ENCODE results near the gene ODC1.

Gene ODC1

DNA sequence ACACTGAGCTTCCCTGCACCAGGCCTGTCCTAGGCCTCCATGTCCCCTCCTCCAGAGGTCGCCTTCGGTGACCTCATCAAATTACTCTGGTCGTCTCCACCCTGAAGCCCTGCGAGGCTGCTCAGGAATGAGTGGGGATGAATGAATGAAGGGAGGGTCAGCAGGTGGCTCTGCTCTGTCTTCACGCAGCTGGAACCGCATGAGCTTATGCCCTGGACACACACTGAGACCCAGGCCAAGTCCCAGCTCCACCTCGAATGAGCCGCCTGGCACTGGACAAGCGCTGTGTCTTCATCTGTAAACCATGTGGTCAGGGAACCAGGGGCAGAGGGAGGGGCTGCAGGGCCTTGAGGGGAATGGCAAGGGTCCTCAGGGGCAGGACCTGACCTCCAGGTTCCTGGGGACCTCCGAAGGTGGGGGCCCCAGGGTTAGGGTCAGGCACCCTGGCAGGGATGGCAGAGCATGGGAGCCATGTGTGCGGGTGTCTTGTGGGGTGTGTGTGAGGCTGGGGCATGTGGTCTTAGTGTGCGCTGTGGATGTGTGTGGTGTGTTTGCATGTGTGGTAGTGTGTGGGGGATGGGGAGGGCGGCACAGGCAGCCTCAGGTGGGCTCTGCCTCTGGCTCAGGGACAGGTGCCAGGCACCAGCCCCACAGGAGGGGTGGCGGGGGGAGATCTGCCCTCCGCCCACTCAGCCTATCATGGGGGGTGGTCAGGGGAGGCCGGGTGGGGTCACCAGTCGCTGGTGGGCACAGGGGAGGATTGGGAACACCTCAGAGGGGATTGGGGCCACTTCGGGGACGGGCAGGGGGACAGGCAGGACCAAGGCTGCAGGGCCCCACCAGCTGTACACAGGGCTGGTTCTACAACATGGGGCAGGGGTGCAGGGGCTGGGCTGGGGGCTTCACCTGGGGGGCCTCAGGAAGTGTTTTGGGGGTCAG is 13.9 kb downstream of the ODC1 start:
- no peak for DNase-seq (ENCODE audit: low spot score)

DNA sequence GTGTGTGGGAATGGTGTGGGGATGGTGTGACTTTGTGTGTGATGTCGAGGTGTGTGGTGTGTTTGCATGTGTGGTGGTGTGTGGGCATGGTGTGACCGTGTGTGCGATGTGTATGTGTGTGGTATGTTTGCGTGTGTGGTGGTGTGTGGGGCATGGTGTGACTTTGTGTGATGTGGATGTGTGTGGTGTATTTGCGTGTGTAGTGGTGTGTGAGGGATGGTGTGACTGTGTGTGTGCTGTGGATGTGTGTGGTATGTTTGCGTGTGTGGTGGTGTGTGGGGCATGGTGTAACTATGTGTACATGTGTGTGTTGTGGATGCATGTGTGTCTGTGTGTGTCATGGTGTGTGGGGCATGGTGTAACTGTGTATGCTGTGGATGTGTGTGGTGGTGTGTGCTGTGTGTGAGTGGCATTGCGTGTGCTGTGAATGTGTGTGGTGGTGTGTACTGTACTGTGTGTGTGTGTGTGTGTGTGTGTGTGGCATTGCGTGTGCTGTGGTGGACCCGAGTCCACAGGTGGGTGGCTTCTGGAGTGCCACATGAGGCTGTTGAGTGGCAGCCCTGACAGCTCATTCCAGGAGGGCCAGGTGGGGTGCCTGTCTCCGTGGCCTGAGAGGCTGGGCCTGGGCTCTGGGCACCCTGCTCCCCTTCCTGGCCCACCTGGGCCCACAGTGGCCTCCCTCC is 14.7 kb downstream of the ODC1 start:
- no peak for DNase-seq (ENCODE audit: low spot score)

DNA sequence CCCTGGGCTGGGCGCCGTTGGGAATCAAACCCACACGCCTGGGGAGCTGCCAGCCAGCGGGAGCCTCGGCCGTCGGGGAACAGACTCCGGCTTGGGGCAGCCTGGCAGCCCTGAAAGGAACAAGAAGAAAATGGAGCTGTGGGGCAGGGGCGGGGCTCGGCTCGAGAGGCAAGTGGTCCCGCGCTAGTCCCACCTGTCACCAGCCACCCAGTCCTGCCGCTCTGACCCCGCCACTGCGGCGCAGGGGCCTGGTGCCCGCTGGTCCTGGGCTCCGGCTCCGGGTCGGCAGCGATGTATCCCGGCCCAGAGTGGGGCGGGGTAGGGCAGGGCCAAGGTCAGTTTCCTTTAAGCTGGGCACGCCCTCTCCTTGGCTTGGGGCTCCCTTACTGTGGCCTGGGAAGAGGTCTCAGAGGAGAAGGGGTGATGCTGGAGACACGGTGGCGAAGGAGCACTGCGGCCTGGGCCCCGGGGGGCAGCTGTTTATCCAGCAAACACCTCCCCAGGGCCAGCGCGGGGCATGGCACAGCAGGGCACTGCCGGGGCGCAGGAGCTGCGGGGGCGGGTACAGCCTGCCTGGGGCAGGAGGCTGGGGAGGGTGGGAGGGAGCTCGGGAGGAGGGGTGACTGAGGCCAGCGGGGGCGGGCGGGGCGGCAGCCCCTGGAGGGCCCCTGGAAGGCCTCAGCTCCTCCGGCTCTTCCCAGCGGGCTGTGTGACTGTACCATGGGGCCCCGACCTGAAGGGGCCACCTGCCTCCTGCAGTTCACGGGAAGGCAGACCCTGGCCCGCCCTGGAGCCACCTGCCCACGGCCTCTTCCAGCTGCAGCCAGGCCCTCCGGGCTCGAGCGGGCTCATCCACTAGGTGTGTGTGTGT is 15.6 kb downstream of the ODC1 start:
- DNase-seq (ENCODE audit: low spot score), result no peak

GRCh38 chr2:10431797-10432196 is 16.3 kb downstream of the ODC1 start:
- DNase-seq (ENCODE audit: low spot score), result no peak

- DNase-seq (ENCODE audit: low spot score), result no peak
Measured at GRCh38 chr2:10430886-10431622, 17.1 kb downstream of the ODC1 start.

GRCh38 chr2:10428924-10429323 is 19.2 kb downstream of the ODC1 start:
- DNase-seq (ENCODE audit: low spot score), result no peak

- DNase-seq (ENCODE audit: low spot score), result no peak
Measured at GRCh38 chr2:10428355-10428754, 19.8 kb downstream of the ODC1 start.

DNA sequence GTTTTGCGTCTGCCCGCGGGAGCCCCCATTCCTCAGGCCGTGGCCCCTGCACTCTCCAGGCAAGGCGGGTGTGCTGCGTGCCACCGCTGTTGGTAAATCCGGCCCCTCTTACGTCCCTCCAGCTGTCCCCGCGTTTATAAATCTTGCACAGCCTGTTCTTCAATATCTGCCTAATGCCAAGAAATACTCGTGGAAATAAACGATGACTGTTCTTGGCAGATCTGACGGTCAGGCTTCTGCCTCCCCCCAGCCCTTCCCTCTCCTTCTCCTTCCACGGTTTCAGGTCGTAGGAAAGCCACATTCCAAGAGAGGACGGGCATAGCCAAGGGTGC is 20.5 kb downstream of the ODC1 start:
- no peak for DNase-seq (ENCODE audit: low spot score)

GRCh38 chr2:10426726-10427617 is 21.2 kb downstream of the ODC1 start:
- DNase-seq (ENCODE audit: low spot score), result no peak

DNA sequence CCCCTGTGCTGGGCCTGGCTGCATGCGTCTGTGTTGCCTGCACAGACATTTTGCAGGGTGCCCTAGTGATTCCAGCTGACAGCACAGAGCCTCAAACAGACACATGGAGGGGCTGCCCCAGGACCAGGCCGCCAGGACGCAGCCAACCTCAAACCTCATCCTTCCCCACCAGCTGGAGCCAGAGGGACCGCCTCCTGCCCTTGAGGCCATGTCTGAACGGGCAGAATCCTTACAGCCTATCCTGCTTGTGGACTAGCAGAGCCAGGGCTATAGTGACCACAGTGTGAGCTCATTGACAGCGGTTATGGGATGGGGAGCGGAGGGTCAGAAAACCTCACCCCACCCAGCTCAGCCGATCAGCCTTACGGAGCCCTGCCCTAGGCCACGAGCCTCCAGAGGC is 22.4 kb downstream of the ODC1 start:
- no peak for DNase-seq (ENCODE audit: low spot score)

- DNase-seq (ENCODE audit: low spot score), result no peak
Measured at GRCh38 chr2:10424916-10425505, 23.1 kb downstream of the ODC1 start.

DNA sequence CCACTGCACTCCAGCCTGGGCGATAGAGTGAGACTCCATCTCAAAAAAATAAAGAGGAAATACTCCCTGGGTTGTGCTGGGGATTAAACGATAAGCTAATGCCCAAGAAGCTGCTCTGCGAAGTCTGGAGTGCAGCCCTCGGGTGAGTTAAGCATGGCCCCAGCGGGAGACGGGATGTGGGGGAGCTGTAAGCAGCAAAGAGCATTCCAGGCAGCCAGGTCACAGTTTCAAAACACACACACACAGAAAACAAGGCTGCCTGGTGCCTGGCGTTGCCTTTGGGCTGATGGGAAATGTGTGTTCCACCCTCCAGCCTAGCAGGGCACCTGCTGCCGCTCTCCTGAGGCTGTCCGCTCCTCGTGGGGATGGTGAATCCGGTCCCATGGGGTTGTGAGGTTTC is 24.1 kb downstream of the ODC1 start:
- DNase-seq (ENCODE audit: low spot score), result peak; percentile 80

- DNase-seq (ENCODE audit: low spot score), result no peak
Measured at GRCh38 chr2:10423400-10423774, 24.7 kb downstream of the ODC1 start.

- DNase-seq (ENCODE audit: low spot score), result no peak
Measured at GRCh38 chr2:10422732-10423399, 25.3 kb downstream of the ODC1 start.

GRCh38 chr2:10422251-10422650 is 25.9 kb downstream of the ODC1 start:
- DNase-seq (ENCODE audit: low spot score), result no peak

GRCh38 chr2:10419553-10420257 is 28.4 kb downstream of the ODC1 start:
- no peak for DNase-seq (ENCODE audit: low spot score)

DNA sequence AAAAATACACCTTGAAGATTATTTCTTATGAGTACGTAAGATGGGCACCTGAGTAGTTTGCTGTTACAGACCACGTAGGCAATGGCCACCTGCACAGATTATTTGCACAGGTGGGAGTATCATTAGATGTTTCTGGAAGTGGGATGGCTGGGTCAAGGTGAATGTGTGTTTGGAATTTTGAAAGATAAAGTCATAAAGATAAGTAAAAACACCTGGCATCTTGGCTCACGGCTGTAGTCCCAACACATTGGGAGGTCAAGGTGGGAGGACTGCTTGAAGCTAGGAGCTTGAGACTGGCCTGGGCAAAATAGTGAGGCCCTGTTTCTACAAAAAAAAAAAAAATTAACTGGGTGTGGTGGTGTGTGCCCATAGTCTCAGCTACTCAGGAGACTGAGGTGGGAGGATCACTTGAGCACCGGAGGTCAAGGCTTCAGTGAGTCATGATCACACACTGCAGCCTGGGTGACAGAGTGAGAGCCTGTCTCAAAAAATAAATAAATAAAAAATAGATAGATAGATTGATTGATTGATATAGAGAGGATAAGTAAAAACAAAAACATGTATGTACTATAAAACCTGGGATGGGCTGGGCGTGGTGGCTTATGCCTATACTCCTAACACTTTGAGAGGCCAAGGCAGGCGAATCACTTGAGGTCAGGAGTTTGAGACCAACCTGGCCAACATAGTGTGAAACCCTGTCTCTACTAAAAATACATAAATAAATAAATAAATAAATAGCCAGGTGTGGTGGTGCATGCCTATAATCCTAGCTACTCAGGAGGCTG is 30.4 kb downstream of the ODC1 start:
- DNase-seq (ENCODE audit: low spot score), result no peak

DNA sequence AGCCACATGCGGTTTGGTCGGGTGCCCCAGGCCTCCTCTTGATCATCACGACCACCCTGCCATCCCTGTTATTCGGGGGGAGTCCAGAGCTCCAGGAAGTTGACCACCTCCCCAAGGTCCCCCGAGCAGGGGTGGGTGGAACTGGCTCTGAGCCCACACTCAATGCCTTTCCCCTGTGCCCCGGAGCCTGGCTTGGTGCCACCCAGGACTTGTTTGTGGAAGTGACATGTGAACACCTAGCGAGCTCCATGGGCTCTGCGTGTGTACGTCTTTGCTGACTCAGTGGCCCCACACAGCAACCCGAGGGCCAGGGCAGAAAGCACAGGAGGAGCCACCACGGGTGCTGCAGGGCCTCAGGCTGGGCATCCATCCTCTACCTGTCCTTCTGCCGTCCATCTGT is 32.5 kb downstream of the ODC1 start:
- DNase-seq (ENCODE audit: low spot score), result no peak

Measured in hepatic stellate cell (primary cell).